IPS-NIHi11 (cell line): ENCODE measurements around the gene C9orf85.
"Not testable (repeated sequence)": the region's sequence is repeated elsewhere in the genome, so short reads cannot be mapped to it uniquely, and the experiment has no call there.

ENCODE experiments used
- DNase-seq: peaks from one replicate; pipeline ENCODE4 v3.0.0; 2012; ENCODE audit warnings: mixed read lengths, low spot score

The C9orf85 gene

DNA sequence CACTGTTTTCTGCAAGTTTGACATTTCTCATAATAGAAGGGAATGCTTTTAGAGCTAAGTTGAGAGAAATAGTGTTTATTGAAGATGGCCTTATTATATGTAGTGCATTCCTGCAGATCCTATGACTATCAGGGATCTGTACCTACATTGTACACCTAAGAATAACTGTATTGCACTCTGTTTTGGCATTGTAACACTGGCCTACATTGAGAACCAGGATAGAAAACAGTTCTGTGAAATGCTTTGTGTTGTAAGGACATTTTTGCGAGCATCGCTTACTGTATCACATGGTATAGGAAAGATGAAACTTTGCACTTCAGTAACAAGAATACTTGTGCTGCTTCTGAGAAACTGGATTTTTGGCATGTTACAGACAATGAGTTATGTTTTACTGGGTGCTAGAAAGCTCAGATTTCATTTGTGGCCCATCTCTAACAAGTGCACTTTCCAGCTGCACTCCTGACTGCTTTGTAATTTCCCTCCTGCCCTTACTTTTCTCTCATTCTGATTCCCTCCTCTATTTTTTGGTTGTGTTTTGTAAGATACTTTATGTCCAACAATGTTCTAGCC lies 30.6 kb downstream of the C9orf85 start:
- DNase-seq, result no peak

DNA sequence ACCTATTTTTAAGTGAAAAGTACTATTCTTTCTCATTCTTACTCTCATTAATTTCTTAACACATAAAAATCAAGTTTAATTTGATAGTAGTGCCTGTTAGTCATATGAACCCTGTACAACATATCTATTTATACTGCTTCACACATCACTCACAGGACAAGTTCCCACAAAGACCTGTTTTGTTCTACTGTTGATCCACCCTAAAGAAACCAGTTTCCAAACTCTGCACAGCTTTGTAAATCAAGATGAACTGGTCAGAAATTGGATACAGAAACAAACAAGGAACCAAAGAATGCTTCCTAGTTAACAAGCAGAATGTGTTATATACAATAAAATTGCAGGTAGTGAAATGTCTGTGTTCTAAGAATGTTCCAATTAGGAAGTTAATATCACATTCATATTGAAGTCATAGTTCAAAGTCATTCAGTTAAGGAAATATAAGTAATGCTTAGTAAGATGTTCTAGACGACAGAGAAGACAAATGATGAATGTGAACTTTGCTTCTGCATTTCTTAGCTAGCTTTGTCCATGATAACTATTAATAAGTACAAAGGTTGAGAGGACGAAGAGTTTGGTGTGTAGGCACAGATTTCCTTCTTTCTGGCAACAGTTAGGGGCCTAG lies 33.4 kb downstream of the C9orf85 start:
- DNase-seq, result no peak

DNA sequence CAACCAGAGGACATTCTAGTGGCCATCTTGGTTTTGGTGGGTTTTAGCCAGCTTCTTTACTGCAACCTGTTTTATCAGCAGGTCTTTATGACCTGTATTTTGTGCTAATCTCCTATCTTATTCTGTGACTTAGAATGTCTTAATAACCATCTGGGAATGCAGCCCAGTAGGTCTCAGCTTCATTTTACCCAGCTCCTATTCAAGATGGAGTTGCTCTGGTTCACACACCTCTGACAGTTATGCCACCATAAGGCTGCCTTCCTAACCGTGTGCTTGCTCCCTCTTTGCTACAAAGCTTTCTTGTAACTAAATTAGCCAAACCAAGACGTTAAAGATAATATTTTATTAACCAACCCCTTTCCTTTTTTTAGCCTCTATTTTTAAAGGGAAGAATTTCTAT lies 43.2 kb downstream of the C9orf85 start:
- DNase-seq, result not testable (repeated sequence)

DNA sequence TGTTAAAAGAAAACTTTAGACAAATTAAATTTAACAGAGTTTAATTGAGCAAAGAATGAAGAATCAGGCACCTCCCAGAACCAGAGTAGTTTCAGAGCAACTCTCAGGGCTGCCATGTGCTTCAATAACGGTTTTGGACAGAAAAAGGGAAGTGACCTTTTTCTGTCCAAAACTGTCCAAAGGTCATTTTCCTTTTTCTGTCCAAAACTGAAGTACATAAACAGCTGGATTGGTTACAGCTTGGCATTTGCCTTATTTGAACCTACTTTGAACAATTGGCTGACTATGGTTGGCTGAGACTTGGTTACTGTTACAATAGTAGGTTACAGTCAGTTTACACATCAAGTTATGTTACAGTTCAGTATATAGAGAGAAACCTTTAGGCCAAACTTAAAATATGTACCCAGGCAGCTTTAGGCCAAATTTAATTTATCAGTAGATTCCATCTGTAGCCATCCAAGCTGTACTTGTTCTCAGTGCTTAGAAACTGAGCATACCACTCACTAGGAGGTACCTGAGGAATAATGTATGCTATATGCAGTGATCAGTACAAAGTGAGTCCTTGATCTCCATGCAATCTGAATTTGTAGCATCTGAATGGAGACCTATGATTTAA lies 44.0 kb downstream of the C9orf85 start:
- DNase-seq, result no peak

DNA sequence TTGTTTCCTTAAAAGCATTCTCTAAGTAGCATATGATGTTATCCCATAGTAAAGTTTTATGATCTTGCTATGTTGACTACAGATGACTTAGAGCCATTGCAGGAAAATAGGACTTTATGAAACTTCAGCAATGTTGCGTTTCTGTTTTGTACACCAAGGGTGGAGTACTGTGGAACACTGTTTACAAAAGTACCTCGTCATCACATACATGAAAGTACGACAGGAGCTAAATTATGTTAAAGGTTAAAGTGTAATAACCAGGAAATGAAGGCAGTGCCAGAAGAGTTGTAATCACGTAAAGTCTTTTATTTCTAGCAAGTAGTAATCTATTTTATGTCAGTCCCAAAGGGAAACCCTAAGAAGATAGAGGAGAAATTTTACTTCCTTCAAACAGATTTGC lies 50.9 kb downstream of the C9orf85 start:
- DNase-seq, result no peak

DNA sequence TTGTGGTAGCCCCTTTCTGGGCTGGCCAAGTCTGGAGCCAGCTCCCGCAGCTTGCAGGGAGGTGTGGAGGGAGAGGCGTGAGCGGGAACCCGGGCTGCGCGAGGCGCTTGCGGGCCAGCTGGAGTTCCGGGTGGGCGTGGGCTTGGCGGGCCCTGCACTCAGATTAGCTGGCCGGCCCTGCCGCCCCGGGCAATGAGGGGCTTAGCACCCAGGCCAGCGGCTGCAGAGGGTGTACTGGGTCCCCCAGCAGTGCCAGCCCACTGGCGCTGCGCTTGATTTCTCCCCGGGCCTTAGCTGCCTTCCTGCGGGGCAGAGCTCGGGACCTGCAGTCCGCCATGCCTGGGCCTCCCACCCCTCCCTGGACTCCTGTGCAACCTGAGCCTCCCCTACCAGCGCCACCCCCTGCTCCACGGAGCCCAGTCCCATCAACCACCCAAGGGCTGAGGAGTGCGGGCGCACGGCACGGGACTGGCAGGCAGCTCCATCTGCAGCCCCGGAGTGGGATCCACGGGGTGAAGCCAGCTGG lies 52.1 kb downstream of the C9orf85 start:
- DNase-seq, result not testable (repeated sequence)

DNA sequence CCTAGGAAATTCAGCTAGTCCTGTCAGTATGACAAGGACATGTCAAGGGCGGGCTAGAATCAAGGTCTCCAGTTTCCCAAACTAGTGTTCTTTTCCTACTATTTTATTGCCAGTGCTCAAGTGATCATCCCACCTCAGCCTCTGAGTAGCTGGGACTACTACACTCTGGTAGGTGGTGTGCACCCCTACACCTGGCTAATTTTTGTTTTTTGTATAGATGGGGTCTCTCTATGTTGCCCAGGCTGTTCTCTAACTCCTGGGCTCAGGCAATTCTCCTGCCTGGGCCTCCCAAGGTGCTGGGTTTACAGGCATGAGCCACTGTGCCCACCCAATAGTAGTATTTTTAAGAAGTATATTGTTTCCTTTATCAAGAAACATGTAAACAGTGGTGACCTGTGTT lies 54.0 kb downstream of the C9orf85 start:
- DNase-seq, result no peak

DNA sequence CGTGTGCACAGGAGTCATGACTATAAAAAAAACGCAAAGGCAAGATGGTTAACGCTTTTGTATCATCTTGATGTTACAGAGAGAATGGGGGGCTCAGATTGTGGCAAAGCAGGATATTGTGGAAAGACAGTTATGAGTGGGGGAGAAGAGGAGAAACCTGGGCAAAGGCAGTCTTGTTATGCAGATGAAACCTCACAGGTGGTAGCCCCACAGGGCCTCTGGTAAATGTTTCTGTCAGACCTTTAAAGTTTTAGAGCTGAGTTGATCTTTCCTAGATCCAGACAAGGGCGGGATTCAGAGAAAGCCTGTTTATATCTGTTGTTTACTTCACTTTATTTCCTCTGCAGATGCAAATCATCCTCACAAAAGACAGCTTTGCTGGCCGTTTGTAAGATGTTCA lies 55.2 kb downstream of the C9orf85 start:
- DNase-seq, result peak; percentile 63

DNA sequence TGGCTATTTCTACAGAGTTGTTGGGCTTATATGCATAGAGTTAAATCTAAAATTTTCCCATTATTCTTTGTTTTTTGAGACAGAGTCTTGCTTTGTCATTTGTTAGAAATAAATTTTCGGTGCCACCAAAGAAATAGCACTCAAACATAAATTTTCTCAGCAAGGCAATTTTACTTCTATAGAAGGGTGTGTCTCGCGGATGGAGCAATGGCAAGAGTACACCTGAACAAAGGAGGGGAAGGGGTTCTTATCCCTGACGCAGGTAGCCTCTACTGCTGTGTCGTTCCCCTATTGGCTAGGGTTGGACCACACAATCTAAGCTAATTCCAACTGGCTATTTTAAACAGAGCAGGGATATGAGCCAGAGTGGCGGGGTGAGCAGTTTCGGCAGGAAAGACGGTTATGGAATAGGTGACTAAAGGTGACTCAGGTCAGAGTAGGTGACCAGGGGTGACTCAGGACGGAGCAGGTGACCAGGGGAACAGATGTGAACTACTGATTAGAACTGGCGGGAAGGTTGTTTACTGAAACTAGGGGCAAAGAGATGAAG lies 57.2 kb downstream of the C9orf85 start:
- no peak for DNase-seq

DNA sequence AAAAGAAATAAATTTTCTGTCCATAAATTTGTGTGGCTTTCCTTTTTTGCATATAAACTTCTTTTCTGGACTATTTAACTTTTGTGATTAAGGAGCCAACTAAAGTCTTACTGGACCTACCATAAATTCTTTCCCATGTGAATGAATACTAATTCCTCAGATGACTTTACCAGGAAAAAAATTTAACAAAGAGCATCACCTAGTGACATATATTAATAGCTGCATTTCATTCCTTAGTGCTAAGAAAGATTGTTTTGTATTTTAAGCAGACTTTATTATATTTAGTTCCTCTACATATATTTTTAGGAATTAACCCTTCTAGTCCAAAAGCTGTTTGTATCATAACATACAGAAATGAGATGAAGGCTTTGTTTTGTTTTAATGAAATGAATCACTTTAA lies 64.4 kb downstream of the C9orf85 start:
- no peak for DNase-seq

DNA sequence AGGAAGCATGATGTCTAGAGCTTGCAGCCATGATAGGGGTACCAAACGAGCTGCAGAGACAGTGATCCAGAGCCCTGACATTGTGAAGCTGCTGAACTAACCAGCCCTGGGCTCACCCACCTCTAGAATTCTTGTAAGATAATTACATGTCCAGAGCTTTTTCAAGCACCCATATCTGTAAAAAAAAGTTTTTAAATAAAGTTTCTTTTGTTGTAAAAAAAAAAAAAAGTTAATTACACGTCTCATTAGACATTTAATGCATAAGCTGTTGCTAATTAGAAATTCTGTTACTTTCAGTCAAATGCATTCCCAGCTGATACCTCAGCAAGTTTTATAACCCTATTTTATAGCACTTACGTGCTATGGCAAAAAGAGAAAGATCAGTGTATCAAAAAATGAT lies 65.6 kb downstream of the C9orf85 start:
- no peak for DNase-seq

DNA sequence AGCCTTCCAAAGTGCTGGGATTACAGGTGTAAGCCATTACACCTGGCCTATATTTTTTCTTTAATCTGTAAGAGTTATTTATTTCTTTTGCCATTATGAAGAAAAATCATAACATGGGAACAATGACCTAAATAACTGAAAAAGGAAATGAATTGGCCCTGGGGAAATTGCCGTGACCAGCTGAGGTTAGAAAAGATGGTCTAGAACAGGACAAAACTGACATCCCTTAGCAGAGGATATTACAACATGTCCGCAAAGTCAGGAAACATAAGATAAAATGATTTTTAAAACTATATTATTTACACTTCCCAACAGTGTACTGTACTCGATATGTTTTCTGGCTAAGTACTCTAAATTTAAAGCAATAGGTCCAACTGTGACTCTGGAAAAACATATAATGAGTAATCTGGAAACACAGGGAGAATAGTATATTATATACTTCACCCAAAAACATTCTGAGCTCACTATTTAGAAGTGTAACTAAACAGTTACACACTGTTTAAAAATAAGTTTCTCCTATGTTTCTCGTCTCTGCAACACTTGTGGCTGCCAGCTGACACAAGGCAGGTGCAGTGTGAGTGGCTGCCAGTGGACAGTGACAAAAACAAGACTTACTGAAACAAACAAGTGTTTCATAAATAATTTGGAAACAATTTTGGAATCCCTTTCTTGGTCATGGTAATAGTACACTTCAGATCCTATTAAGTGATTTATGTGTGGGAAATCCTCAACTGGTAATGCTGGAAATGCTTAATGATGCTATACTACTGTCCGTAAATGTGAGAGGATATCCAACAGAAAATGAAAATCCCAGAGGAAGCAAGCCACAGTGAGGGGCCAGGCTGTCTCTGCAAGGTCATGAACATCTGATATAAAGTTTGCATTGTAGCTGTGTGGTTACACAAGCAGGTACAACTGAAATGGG lies 69.1 kb downstream of the C9orf85 start:
- DNase-seq, result no peak

DNA sequence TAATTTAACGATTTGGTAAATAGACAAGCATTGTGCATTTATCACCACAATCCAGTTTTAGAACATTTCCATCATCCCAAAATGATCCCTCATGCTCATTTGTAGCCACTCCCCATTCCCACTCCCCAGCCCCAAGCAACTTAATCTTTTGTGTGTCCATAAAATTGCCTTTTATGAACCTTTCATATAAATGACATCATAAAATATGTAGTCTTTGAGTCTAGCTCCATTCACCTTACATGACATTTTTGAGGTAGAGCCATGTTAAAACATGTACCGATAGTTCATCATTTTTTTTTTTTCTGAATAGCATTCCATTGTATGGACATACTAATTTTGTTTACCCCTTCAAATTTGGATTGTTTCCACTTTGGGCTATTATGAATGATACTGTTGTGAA lies 70.5 kb downstream of the C9orf85 start:
- DNase-seq, result no peak

DNA sequence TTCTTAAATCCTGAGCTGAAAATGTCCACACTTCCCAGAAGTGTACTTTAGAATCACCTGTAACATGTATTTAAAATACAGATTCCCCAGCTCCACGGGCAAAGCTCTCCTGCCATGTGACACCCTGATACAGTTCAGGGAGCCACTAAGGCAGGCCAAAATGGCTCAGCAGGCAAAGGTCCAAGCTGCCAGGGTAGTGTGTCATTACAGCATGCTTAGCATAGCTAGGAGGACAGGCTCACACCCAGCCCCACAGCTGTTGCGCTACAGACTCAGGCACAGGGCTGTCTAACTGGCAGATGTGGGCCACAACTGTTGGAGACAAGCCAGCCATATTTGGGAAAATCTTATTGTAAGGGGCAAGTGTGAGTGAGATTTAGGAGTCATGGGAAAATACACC lies 73.0 kb downstream of the C9orf85 start:
- DNase-seq, result peak; percentile 10

DNA sequence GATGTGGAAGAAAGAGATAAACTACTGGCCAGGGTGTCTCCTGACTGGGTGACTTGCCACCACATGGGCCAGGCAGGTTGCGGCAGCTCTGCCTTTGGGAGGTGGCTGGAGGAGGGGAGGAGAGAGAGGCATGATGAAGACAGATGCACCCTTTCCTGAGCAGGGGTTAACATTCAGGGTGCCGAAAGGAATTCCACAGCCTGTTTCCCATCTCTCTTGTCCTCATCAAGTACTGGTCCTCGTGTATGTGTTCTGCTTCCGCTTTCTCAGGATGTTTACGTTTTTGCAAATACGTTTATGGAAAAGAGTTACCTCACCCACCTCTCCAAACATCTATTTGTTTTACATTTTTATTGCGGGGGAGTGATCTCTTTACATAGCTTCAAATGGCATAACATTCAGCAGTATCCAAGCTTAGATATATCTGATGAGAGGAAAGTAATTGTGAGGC lies 73.4 kb downstream of the C9orf85 start:
- peak; percentile 12 for DNase-seq

DNA sequence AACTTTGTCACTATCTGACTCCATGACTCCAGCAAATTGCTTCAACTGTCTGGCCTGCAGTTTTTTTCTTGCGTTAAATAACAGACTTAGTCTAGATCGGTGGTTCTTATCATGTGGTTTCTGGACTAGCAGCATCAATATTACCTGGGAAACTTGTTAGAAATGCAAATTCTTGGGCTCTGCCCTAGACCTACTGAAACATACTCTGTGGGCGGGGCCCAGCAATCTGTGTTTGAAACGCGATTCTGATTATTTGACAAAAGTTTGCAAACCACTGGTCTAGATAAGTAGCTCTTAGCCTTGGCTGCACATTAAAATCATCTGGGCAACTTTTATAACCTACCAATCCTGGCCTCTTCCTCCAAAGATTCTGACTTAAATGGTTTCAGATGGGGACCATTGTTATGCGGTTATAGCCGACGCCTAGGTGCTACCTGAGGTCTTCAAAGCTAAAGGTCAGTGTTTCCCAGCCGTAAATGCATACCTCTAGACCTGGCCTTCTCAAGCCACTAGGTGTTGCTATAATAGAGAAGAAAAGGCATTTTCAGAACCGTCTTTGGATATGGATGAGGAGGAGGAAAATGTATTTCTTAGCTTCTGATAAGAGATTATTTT lies 74.0 kb downstream of the C9orf85 start:
- DNase-seq, result peak; percentile 59

DNA sequence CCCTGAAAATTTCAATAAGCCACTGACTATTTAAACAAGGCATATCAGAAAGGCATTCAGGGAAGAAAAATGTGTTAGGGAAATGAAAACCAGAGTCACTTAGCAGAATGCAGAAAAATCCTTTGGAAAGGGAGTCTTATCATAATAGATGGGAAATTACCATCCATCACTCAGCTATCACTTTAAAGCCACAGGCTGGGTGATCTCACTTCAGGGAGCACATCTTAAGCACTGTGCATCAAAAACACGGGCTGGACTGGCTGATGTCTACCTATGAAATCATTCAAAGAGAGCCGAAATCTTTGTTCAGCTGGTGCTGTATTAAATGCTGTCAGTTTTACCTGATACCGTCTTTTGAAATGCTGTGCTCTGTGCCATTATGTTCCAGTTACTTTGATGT lies 75.5 kb downstream of the C9orf85 start:
- no peak for DNase-seq

DNA sequence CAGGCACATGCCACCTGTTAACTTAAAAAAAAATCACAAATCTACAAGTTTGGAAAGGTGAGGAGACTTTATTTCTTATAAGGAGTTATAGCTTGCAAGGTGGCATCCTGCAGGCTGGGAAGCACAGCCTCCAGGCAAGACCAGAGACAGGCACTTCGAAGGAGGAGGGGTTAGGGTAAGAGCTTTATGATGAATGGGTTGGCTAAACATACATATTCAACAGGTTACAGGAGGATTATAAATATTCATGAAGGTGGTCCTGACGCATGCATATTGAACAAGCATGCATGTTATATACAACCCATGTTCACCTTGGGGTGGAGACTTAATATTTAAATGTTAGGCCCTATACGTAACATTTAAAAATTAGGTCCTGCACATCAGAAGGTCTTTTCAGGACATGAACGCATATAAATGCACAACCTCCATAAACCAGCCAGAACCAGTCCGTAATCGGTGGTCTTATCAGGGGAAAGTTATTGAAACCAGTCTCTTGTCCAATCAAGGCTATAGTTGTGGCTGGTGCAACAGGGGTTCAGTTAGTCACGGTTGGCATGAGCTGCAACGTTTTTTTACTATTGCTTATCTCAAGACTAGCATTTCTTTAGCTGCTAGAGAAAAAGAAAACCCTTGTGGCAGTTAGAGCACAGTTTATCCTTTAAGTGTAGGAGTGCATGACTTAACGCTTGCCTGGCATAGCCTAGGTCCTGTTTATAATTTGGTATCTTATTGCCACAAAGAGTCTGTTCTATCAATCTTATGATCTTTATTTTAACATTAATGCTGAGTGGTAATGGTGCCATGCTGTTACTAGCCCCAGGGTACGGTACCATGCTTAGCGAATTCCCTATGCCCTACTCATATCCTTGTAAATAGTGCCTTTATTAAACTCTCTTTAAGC lies 76.3 kb downstream of the C9orf85 start:
- DNase-seq, result no peak

DNA sequence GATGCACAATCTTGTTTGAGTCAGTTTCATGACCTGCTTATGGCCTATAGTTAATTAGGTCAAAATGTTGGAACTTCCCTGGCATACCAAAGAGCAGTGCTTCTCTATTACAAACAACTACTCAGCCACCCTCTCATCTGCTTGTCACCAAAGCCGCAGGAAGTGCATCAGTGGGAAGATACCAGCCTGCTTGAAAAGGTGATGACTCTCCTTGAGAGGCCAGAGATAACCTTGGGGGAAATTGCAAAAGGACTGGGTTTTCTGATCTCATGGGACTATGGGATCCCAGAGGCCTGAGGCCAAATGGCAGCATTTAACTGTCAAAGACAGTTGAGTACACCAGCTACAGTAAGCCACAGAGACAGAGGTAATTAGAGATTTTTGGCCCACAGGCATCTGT lies 79.0 kb downstream of the C9orf85 start:
- no peak for DNase-seq

DNA sequence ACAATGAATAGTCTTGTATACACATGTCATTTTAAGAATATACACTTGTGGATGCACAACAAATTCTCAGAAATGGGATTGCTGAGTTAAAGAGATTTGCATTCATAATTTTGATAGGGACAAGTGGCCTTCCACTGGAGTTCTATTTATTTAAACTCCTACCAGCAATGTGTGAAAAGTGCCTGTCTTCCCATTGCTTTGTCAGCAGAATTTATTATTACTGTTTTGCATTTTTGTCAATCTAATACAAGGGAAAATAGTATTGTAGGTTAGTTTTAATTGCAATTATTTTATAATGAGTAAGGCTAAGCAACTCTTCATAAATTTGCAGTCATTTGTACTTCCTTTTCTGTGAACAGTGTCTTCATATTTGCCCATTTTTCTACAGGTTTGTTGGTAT lies 94.0 kb downstream of the C9orf85 start:
- DNase-seq, result no peak

DNA sequence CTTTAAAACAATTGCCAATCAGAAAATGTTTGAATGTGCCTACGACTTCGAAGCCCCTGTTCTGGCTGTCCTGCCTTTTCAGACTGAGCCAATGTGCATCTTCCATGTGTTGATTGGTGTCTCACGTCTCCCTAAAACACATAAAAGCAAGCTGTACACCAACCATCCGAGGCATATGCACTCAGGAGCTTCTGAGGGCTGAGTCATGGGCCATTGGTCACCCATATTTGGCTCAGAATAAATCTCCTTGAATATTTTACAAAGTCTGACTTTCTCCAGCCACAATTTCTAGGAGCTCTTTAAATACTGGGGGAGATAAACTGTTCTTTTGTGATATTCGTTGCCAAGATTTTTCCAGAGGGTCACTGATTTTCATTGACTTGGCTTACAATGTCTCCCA lies 95.1 kb downstream of the C9orf85 start:
- peak; percentile 11 for DNase-seq
